Lung (tissue), 13 donors: ENCODE measurements around the gene G2E3. TPM values are rescaled to one million over a fixed set of nuclear protein-coding genes. Genes with fewer than 3 reads are reported as not detected.

Source experiments
- ATAC-seq: fragments of 200-7000 bp; cut with Tn5 transposase; one replicate; pipeline ENCODE4 v1.9.1; 2020; ENCODE audit warnings: moderate number of reproducible peaks; ENCODE audit not compliant: insufficient read depth, low FRiP score
- DNase-seq, 3 donors: peaks; one replicate each; pipeline ENCODE4 v3.0.0-alpha.2; 2013 to 2017
- H3K27ac ChIP-seq, 2 donors: one replicate each; pipeline ENCODE4 v1.5.1; 2013; ENCODE audit warnings: mild to moderate bottlenecking in 2 of 2, moderate library complexity in 2 of 2, control low read depth in 1 of 2, inconsistent platforms in 1 of 2, low read depth in 1 of 2, low read length in 1 of 2
- H3K27me3 ChIP-seq, 3 donors: one replicate each; pipeline ENCODE4 v1.5.1; 2013; ENCODE audit warnings: low read length in 2 of 3; ENCODE audit not compliant: control insufficient read depth in 3 of 3, insufficient read depth in 3 of 3
- H3K36me3 ChIP-seq, 4 donors: one replicate each; pipeline ENCODE4 v1.5.1; 2013; ENCODE audit warnings: low read length in 4 of 4, mild to moderate bottlenecking in 1 of 4, moderate library complexity in 1 of 4; ENCODE audit not compliant: control insufficient read depth in 4 of 4, insufficient read depth in 4 of 4
- H3K4me1 ChIP-seq, 5 donors: one replicate each; pipeline ENCODE4 v1.5.1; 2013; ENCODE audit warnings: low read length in 5 of 5, mild to moderate bottlenecking in 2 of 5, moderate library complexity in 1 of 5; ENCODE audit not compliant: control insufficient read depth in 5 of 5, insufficient read depth in 5 of 5
- H3K4me3 ChIP-seq: one replicate; pipeline ENCODE4 v1.5.1; 2013; ENCODE audit warnings: mild to moderate bottlenecking, control low read depth, moderate library complexity
- H3K9ac ChIP-seq, 2 donors: one replicate each; pipeline ENCODE4 v1.5.1; 2013; ENCODE audit warnings: low read length in 2 of 2, control low read depth in 1 of 2; ENCODE audit not compliant: insufficient read depth in 1 of 2
- H3K9me3 ChIP-seq, 4 donors: one replicate each; pipeline ENCODE4 v1.5.1; 2013; ENCODE audit warnings: low read length in 3 of 4, mild to moderate bottlenecking in 1 of 4, moderate library complexity in 1 of 4; ENCODE audit not compliant: control insufficient read depth in 4 of 4, insufficient read depth in 3 of 4
- WGBS, 2 donors: extraction: QIAGEN DNeasy Blood & Tissue Kit; methylation state at CpG; one replicate each; pipeline ENCODE4 v1.1.7; 2013; 5-methylcytosine and 5-hydroxymethylcytosine counted together
- polyA plus RNA-seq, 2 donors: library from polyadenylated mRNA; stranded (reverse); fragments of 200-250 nt; gene quantifications; one replicate each; pipeline ENCODE4 v1.2.1, GENCODE V29; 2013
- small RNA-seq: library from RNA; depleted of rRNA; stranded (forward); fragments of <200 nt; gene quantifications from one replicate; pipeline ENCODE3, GENCODE V24; 2014; ENCODE audit warnings: low replicate concordance
- total RNA-seq, 2 donors: library from RNA; depleted of rRNA in 1 of 2; stranded (reverse); fragments of >200 nt in 1 of 2; gene quantifications; one replicate each; pipeline ENCODE4 v1.2.1, GENCODE V29; 2014 to 2021
- TF ChIP-seq, protein P1 (sequence below): IDR thresholded peaks from 2 replicates; pipeline ENCODE4 v1.5.1; 2012; ENCODE audit warnings: mild to moderate bottlenecking; ENCODE audit errors: control extremely low read depth, extremely low read depth
- donor health status: control.
- donor health status: control.
- donor health status: Bipolar disorder and iron deficiency.
- donor health status: healthy.
- donor health status: DM: yes; HTN: yes; CAD: no.

Gene G2E3
- total and polyA plus RNA-seq, 4 donors: 3.8 to 24.5 (median 8.5) TPM

DNA sequence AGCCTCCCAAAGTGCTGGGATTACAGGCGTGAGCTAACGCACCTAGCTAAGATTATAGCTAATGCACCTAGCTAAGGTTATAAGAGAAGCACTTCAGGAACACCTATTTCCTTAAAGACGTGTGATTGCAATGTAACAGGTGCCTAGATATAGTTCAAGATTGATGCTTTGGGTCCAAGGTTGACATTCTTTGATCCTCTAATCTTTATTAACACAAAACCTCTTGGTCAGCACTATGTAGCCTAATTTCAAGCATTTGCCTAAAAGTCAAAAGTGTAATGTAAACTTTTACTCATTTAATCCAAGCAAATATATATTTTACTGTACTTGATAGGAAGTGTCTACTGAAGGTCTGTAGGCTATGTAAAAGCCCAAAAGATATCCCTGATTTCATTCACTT is 99.7 kb downstream of the G2E3 start:
- 88 to 93% methylated on average over 3 of the region's 3 CpGs for WGBS, 2 donors
- no peak overlapping the region for H3K27ac ChIP-seq
- no peak overlapping the region for H3K4me3 ChIP-seq
- TF ChIP-seq, protein P1, sequence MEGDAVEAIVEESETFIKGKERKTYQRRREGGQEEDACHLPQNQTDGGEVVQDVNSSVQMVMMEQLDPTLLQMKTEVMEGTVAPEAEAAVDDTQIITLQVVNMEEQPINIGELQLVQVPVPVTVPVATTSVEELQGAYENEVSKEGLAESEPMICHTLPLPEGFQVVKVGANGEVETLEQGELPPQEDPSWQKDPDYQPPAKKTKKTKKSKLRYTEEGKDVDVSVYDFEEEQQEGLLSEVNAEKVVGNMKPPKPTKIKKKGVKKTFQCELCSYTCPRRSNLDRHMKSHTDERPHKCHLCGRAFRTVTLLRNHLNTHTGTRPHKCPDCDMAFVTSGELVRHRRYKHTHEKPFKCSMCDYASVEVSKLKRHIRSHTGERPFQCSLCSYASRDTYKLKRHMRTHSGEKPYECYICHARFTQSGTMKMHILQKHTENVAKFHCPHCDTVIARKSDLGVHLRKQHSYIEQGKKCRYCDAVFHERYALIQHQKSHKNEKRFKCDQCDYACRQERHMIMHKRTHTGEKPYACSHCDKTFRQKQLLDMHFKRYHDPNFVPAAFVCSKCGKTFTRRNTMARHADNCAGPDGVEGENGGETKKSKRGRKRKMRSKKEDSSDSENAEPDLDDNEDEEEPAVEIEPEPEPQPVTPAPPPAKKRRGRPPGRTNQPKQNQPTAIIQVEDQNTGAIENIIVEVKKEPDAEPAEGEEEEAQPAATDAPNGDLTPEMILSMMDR: no peak
- no peaks in the 10 kb centered on the region for H3K27me3 ChIP-seq
- no peaks in the 10 kb centered on the region for H3K9me3 ChIP-seq
- no peak for DNase-seq
- no peaks in the 10 kb centered on the region for H3K4me1 ChIP-seq
- H3K36me3 ChIP-seq: peaks cover 10 to 44% (median 28%) of the 10 kb centered on the region in 4 donors
- ATAC-seq: no peak
- no peak overlapping the region for H3K9ac ChIP-seq

DNA sequence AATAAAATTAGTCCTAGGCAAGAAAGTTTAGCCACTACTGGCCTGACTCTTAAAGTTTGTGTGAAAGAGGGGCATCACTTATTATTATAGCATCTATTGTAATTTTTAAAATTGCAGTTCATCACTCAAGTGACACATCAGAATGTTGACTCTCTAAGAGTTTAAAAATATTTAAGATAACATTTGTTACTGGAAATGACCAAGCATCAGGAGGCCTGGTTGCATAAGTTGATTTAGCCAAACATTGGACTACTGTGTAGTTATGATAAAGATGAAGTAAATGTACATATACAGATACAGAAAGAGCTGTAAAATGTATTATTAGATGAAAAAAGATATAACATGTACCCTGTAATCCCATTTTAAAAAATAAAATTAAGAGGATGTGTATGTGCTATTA is 110.6 kb downstream of the G2E3 start:
- no peak overlapping the region for H3K27ac ChIP-seq
- H3K4me3 ChIP-seq: no peak overlapping the region
- TF ChIP-seq, protein P1: no peak
- DNase-seq (no peak), ATAC-seq (no peak)
- H3K36me3 ChIP-seq: peaks cover 0 to 5% (median 2%) of the 10 kb centered on the region in 4 donors
- H3K9ac ChIP-seq: no peak overlapping the region
- no peaks in the 10 kb centered on the region for H3K9me3 ChIP-seq
- H3K27me3 ChIP-seq: no peaks in the 10 kb centered on the region
- peaks cover 0 to 8% (median 0%) of the 10 kb centered on the region in 5 donors for H3K4me1 ChIP-seq

Small RNA genes within 50 kb of the gene (small RNA-seq; reads per million reads assigned to genes)
- not detected for gene RF02271

Other genes with a start within 250 kb of the G2E3 start
- gene SCFD1, start 63.2 kb downstream of the G2E3 start, total RNA-seq: 100 to 1,000 TPM in 1 of 2 donors, 10 to 100 TPM in 1; 77.1 to 232 TPM
- 10 to 100 TPM; 36.5 to 98.3 TPM for gene SCFD1, start 63.2 kb downstream of the G2E3 start, polyA plus RNA-seq